GM12878 (cell line): Measurements from ENCODE around the gene RAPH1. TPM values are rescaled to one million over a fixed set of nuclear protein-coding genes. Genes with fewer than 3 reads are reported as not detected.

Source experiments
- ATAC-seq: fragments of 200-7000 bp; cut with Tn5 transposase; 3 replicates; pipeline ENCODE4 v1.9.1; 2020; ENCODE audit warnings: mild to moderate bottlenecking, moderate library complexity
- BruUV-seq: library from RNA; stranded (reverse); fragments of 400-500 nt; replicated peaks from 2 replicates; lab custom pipeline; 2021; lab: Mats Ljungman, UMichigan
- CTCF ChIA-PET: fragments of 300-600 bp; sonication (Branson Sonifier 250); formaldehyde crosslinking; extraction: SDS; loops from one replicate; lab custom pipeline; 2021; ENCODE audit warnings: inconsistent platforms; lab: Yijun Ruan, JAX
- POLR2A ChIA-PET: fragments of 350-600 bp; formaldehyde crosslinking; extraction: SDS; loops from one replicate; lab custom pipeline; 2021; ENCODE audit warnings: inconsistent platforms; lab: Charles Lee
- RAD21 ChIA-PET: fragments of 300-600 bp; sonication (Branson Sonifier 250); formaldehyde crosslinking; loops from one replicate; lab custom pipeline; 2023; ENCODE audit warnings: antibody characterized with exemption; ENCODE audit not compliant: unreplicated experiment; lab: Charles Lee
- SMC1A ChIA-PET: fragments of 300-600 bp; sonication (Branson Sonifier 250); formaldehyde crosslinking; loops from one replicate; lab custom pipeline; 2023; ENCODE audit not compliant: unreplicated experiment, uncharacterized antibody; lab: Charles Lee
- DNase-seq: peaks from one replicate; pipeline ENCODE4 v3.0.0-alpha.2; 2011; ENCODE audit warnings: low read depth, low spot score
- FAIRE-seq: peaks from 3 replicates; lab custom pipeline; 2011; peaks lifted over from hg19 to GRCh38; lab: Jason Lieb, UNC
- H2AFZ ChIP-seq: 2 replicates; pipeline ENCODE4 v1.6.0; 2011; ENCODE audit warnings: low read depth, low read length, control low read depth; ENCODE audit not compliant: control insufficient read depth
- H3K27ac ChIP-seq: 2 replicates; pipeline ENCODE4 v1.5.1; 2011; ENCODE audit warnings: control low read depth; ENCODE audit not compliant: control insufficient read depth, insufficient read depth
- H3K27me3 ChIP-seq, 2 experiments: replicated peaks in 1 of 2; 2 replicates each; pipeline versions ENCODE4 v1.6.0 to v1.6.1; 2011; ENCODE audit warnings: low read length in 1 of 2; ENCODE audit not compliant: control insufficient read depth in 2 of 2, insufficient read depth in 2 of 2
- H3K36me3 ChIP-seq, 2 experiments: 2 replicates each; pipeline ENCODE4 v1.5.1; 2011; ENCODE audit warnings: low read length in 1 of 2; ENCODE audit not compliant: control insufficient read depth in 2 of 2, insufficient read depth in 2 of 2
- H3K4me1 ChIP-seq: 2 replicates; pipeline ENCODE4 v1.6.1; 2011; ENCODE audit warnings: mild to moderate bottlenecking, low read length, moderate library complexity, mixed read lengths; ENCODE audit not compliant: control insufficient read depth, insufficient read depth
- H3K4me2 ChIP-seq: 2 replicates; pipeline ENCODE4 v1.6.0; 2011; ENCODE audit warnings: control low read depth; ENCODE audit not compliant: control insufficient read depth, insufficient read depth
- H3K4me3 ChIP-seq: fragments of 200-600 bp; sonication (generic); 2 replicates; pipeline ENCODE4 v1.5.1; 2016
- H3K79me2 ChIP-seq: 2 replicates; pipeline ENCODE4 v1.6.0; 2011; ENCODE audit warnings: low read length; ENCODE audit not compliant: control insufficient read depth, insufficient read depth
- H3K9ac ChIP-seq: 2 replicates; pipeline ENCODE4 v1.8.0; 2011; ENCODE audit warnings: low read length, control low read depth, mixed read lengths; ENCODE audit not compliant: control insufficient read depth, insufficient read depth
- H3K9me3 ChIP-seq: replicated peaks from 3 replicates; pipeline ENCODE4 v1.5.1; 2011; ENCODE audit warnings: mild to moderate bottlenecking, low read length; ENCODE audit not compliant: control insufficient read depth, insufficient read depth
- H4K20me1 ChIP-seq: 2 replicates; pipeline ENCODE4 v1.6.0; 2011; ENCODE audit not compliant: control insufficient read depth, insufficient read depth
- CEBPB ChIP-seq, 2 experiments: fragments of 150-350 bp in 1 of 2; IDR thresholded peaks; 2 replicates each; pipeline ENCODE4 v1.6.1; 2012 to 2014; ENCODE audit warnings: low read depth in 2 of 2, low read length in 2 of 2, borderline replicate concordance in 1 of 2, inconsistent platforms in 1 of 2
- CHD2 ChIP-seq: IDR thresholded peaks from 2 replicates; pipeline ENCODE4 v1.6.1; 2011; ENCODE audit warnings: low read depth, low read length, improper control_type of control experiment, borderline replicate concordance
- CHD4 ChIP-seq: fragments of 200-600 bp; sonication (generic); IDR thresholded peaks from 2 replicates; pipeline ENCODE4 v1.6.1; 2016; ENCODE audit warnings: mild to moderate bottlenecking
- CREM ChIP-seq: IDR thresholded peaks from 2 replicates; pipeline ENCODE4 v1.6.1; 2014; ENCODE audit warnings: antibody characterized with exemption, low read depth
- NRF1 ChIP-seq: conservative IDR thresholded peaks from 2 replicates; pipeline ENCODE4 v1.6.1; 2011; ENCODE audit warnings: mild to moderate bottlenecking, low read depth, low read length, improper control_type of control experiment
- ZSCAN29 ChIP-seq: fragments of 450-650 bp; IDR thresholded peaks from 2 replicates; pipeline ENCODE4 v1.6.1; 2017; ENCODE audit warnings: mild to moderate bottlenecking, moderate library complexity
- WGBS: methylation state at CpG from one replicate; pipeline ENCODE4 v1.1.6; 2016; ENCODE audit warnings: low lambda C conversion rate; ENCODE audit not compliant: insufficient replicate concordance, insufficient coverage; ENCODE audit errors: missing lambda C conversion rate; 5-methylcytosine and 5-hydroxymethylcytosine counted together
- in situ Hi-C: fragments of 300-500 bp; cut with MboI; formaldehyde crosslinking; loops from 9 replicates; pipeline ENCODE4 v1.14.3; 2018; ENCODE audit warnings: mixed read lengths
- intact Hi-C: fragments of 100-400 bp; cut with micrococcal nuclease; formaldehyde crosslinking; loops from one replicate; pipeline ENCODE4 v1.14.2; 2022; ENCODE audit not compliant: unreplicated experiment
- polyA plus RNA-seq, 11 experiments: library from polyadenylated mRNA; depleted of rRNA in 4 of 11; unstranded in 6 of 11; stranded (reverse) in 5 of 11; fragments of >200 nt; fragmentation: Nextera tagmentation in 4 of 11; fragmentation: Illumina TruSeq in 1 of 11; extraction: Ambion mirVana in 4 of 11; extraction: Trizol in 1 of 11; gene quantifications; 1 replicate in 1 of 11; 2 replicates in 10 of 11; pipeline versions ENCODE4 v1.2.1 to v1.2.3, GENCODE V29; 2011 to 2016; ENCODE audit warnings: inconsistent platforms in 2 of 11, missing spikeins in 2 of 11, low read depth in 1 of 11
- total RNA-seq, 4 experiments: library from RNA; depleted of rRNA in 3 of 4; stranded (reverse); fragments of >200 nt in 3 of 4; fragmentation: Illumina TruSeq in 1 of 4; extraction: Trizol in 1 of 4; gene quantifications; 2 replicates each; pipeline versions ENCODE4 v1.2.1 to v1.2.3, GENCODE V29; 2013 to 2021
- TF ChIP-seq, protein P1 (sequence below): fragments of 450-650 bp; formaldehyde crosslinking; IDR thresholded peaks from 2 replicates; pipeline ENCODE4 v1.5.0; 2022; ENCODE audit warnings: mild to moderate bottlenecking, missing genetic modification characterization

RAPH1 gene
- total and polyA plus RNA-seq, 10 of the 15 experiments (the other 5 are each of a cell fraction or from before 2014, with no cell fraction given) = 0.09 to 0.90 (median 0.21) TPM; not detected in 7

DNA sequence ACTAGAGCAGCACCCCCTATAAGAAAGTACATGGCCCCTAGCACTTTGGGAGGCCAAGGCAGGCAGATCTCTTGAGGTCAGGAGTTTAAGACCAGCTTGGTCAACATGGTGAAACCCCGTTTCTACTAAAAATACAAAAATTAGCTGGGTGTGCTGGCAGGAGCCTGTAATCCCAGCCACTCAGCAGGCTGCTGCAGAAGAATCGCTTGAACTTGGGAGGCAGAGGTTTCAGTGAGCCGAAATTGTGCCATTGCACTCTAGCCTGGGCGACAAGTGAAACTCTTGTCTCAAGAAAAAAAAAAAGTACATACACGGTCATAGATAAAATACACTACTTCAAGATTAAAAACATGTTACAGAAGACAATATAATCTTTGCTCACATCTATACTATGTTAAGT, 63.8 kb downstream of the RAPH1 start:
- 56% methylated on average over 5 of the region's 5 CpGs for WGBS
- SMC1A ChIA-PET = no interaction called here
- no TSS peak for BruUV-seq
- H3K27ac ChIP-seq = no peak overlapping the region
- peaks cover 0 to 4% of the 10 kb centered on the region in 2 experiments; a peak in 1 of 4 replicates for H3K27me3 ChIP-seq
- H3K4me2 ChIP-seq = no peak overlapping the region
- RAD21 ChIA-PET = no interaction called here
- no peaks in the 10 kb centered on the region for H3K36me3 ChIP-seq
- H3K9me3 ChIP-seq = no peaks in the 10 kb centered on the region
- in situ Hi-C loops = no loop called here
- no peak overlapping the region for H3K4me3 ChIP-seq
- DNase-seq (no peak), ATAC-seq (no peak)
- H3K9ac ChIP-seq = no peak overlapping the region
- H3K4me1 ChIP-seq = no peaks in the 10 kb centered on the region
- TF ChIP-seq CHD4 (no peak), CREM (no peak), CHD2 (no peak), NRF1 (no peak), ZSCAN29 (no peak), CEBPB (IDR thresholded peaks at IDR 0.05; ENCODE audit: borderline replicate concordance in 1 of 2, low read depth in 2 of 2, low read length in 2 of 2) (no peak)
- TF ChIP-seq, protein P1, sequence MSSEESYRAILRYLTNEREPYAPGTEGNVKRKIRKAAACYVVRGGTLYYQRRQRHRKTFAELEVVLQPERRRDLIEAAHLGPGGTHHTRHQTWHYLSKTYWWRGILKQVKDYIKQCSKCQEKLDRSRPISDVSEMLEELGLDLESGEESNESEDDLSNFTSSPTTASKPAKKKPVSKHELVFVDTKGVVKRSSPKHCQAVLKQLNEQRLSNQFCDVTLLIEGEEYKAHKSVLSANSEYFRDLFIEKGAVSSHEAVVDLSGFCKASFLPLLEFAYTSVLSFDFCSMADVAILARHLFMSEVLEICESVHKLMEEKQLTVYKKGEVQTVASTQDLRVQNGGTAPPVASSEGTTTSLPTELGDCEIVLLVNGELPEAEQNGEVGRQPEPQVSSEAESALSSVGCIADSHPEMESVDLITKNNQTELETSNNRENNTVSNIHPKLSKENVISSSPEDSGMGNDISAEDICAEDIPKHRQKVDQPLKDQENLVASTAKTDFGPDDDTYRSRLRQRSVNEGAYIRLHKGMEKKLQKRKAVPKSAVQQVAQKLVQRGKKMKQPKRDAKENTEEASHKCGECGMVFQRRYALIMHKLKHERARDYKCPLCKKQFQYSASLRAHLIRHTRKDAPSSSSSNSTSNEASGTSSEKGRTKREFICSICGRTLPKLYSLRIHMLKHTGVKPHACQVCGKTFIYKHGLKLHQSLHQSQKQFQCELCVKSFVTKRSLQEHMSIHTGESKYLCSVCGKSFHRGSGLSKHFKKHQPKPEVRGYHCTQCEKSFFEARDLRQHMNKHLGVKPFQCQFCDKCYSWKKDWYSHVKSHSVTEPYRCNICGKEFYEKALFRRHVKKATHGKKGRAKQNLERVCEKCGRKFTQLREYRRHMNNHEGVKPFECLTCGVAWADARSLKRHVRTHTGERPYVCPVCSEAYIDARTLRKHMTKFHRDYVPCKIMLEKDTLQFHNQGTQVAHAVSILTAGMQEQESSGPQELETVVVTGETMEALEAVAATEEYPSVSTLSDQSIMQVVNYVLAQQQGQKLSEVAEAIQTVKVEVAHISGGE (CRISPR knock-in tag) = no peak
- TF ChIP-seq, all 136 proteins: peak for 0
- Histone ChIP-seq H4K20me1 (no peaks in the 10 kb centered on the region), H3K79me2 (no peaks in the 10 kb centered on the region), H2AFZ (no peak overlapping the region)
- ChIA-PET POLR2A (no interaction called here), CTCF (no interaction called here)
- intact Hi-C loops = no loop called here
- FAIRE-seq = no peak
